Stomach (tissue), 4 donors: ENCODE results near the gene GSTO2.

Experiments
- POLR2A ChIP-seq, 4 donors: fragments of 450-650 bp; IDR thresholded peaks; one replicate each; pipeline ENCODE4 v1.6.1; 2016; ENCODE audit warnings: antibody characterized with exemption in 4 of 4, control low read depth in 2 of 4, mild to moderate bottlenecking in 1 of 4, moderate library complexity in 1 of 4
- POLR2AphosphoS5 ChIP-seq, 3 donors: sonication (generic); formaldehyde crosslinking; IDR thresholded peaks; one replicate each; pipeline ENCODE4 v1.6.1; 2016; ENCODE audit warnings: antibody characterized with exemption in 3 of 3
- TF ChIP-seq, protein P1 (sequence below), 7 experiments: fragments of 450-650 bp in 4 of 7; fragments of 200-600 bp in 3 of 7; sonication (generic) in 3 of 7; IDR thresholded peaks; one replicate each; pipeline ENCODE4 v1.5.1; 2016 to 2019; ENCODE audit warnings: antibody characterized with exemption in 7 of 7, control low read depth in 2 of 7, mild to moderate bottlenecking in 1 of 7

DNA sequence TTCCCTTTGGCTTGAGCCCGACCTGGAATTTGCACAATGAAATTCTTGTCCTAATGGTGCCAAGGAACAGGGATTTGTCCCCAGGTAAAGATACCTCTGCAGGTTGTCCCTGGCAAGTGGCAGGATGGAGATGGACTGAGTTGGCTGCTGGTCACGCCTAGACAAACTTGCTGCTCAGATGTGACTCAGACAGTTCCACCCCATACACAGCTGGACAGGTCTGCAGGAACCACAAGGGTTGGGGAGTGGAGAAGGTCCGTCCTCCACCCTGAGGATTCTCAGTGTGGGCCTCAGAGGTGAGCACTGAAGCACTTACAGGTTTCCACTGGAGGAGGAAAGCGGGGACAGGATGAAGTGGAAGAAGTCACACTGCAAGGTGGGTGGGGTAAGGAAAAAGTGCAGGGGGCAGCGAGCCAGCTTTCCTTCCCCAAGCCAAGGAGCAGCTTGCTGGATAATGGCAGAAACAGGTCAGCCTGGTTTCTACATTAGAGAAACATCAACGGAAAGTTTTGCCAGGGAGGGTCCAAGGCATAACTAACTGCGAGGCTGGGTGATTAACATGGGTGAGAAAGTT is 48.8 kb downstream of the GSTO2 start:
- TF ChIP-seq, protein P1, sequence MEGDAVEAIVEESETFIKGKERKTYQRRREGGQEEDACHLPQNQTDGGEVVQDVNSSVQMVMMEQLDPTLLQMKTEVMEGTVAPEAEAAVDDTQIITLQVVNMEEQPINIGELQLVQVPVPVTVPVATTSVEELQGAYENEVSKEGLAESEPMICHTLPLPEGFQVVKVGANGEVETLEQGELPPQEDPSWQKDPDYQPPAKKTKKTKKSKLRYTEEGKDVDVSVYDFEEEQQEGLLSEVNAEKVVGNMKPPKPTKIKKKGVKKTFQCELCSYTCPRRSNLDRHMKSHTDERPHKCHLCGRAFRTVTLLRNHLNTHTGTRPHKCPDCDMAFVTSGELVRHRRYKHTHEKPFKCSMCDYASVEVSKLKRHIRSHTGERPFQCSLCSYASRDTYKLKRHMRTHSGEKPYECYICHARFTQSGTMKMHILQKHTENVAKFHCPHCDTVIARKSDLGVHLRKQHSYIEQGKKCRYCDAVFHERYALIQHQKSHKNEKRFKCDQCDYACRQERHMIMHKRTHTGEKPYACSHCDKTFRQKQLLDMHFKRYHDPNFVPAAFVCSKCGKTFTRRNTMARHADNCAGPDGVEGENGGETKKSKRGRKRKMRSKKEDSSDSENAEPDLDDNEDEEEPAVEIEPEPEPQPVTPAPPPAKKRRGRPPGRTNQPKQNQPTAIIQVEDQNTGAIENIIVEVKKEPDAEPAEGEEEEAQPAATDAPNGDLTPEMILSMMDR (IDR thresholded peaks at IDR 0.05): no peak
- TF ChIP-seq POLR2AphosphoS5 (IDR thresholded peaks at IDR 0.05) (no peak), POLR2A (IDR thresholded peaks at IDR 0.05) (no peak)
